Anterior cingulate cortex (tissue), 58 donors: Measurements from ENCODE around the gene SLC9A8.
"Not testable (repeated sequence)": the region's sequence is repeated elsewhere in the genome, so short reads cannot be mapped to it uniquely, and the experiment has no call there.

Source experiments
- DNase-seq, 58 donors: peaks; one replicate each; lab custom pipeline; 2025; lab: John Stamatoyannopoulos, UW

Gene SLC9A8

GRCh38 chr20:49812507-49813304, at the start of gene SLC9A8:
SLC9A8 (plus strand) TSS chr20:49812828; CDS start chr20:49812923, 95 bp downstream.
- peak; percentile 14 to 93 (median 86) for DNase-seq

GRCh38 chr20:49762940-49763766, 49.5 kb upstream of the SLC9A8 start:
- DNase-seq = no peak

- no peak for DNase-seq
Measured at GRCh38 chr20:49765413-49765736, 47.3 kb upstream of the SLC9A8 start.

GRCh38 chr20:49765846-49766541, 46.6 kb upstream of the SLC9A8 start:
- DNase-seq = no peak

- DNase-seq = no peak
Measured at GRCh38 chr20:49766979-49767521, 45.6 kb upstream of the SLC9A8 start.

- peak in 4 of 58 donors; percentile 3 to 37 (median 22) for DNase-seq
Measured at GRCh38 chr20:49768204-49769047, 44.2 kb upstream of the SLC9A8 start.

GRCh38 chr20:49769048-49769581, 43.5 kb upstream of the SLC9A8 start:
- no peak for DNase-seq

GRCh38 chr20:49770634-49771033, 42.0 kb upstream of the SLC9A8 start:
- DNase-seq = no peak

GRCh38 chr20:49774213-49774612, 38.4 kb upstream of the SLC9A8 start:
- DNase-seq = not testable (repeated sequence)

- peak in 5 of 58 donors; percentile 11 to 38 (median 17) for DNase-seq
Measured at GRCh38 chr20:49775229-49775693, 37.4 kb upstream of the SLC9A8 start.

- DNase-seq = no peak
Measured at GRCh38 chr20:49779972-49780371, 32.7 kb upstream of the SLC9A8 start.

GRCh38 chr20:49781676-49782075, 31.0 kb upstream of the SLC9A8 start:
- DNase-seq = no peak

GRCh38 chr20:49782439-49782838, 30.2 kb upstream of the SLC9A8 start:
- DNase-seq = not testable (repeated sequence)

GRCh38 chr20:49783021-49783995, 29.3 kb upstream of the SLC9A8 start:
- DNase-seq = not testable (repeated sequence)

- no peak for DNase-seq
Measured at GRCh38 chr20:49784291-49784690, 28.3 kb upstream of the SLC9A8 start.

- no peak for DNase-seq
Measured at GRCh38 chr20:49785149-49785851, 27.3 kb upstream of the SLC9A8 start.

- no peak for DNase-seq
Measured at GRCh38 chr20:49785852-49786175, 26.8 kb upstream of the SLC9A8 start.

- DNase-seq = no peak
Measured at GRCh38 chr20:49786196-49786595, 26.4 kb upstream of the SLC9A8 start.
